ENCODE results near the gene SHC1. TPM values are rescaled to one million over a fixed set of nuclear protein-coding genes. Genes with fewer than 3 reads are reported as not detected.

SHC1 gene
- total RNA-seq, 1 donor from 2014 or later: 155 TPM

DNA sequence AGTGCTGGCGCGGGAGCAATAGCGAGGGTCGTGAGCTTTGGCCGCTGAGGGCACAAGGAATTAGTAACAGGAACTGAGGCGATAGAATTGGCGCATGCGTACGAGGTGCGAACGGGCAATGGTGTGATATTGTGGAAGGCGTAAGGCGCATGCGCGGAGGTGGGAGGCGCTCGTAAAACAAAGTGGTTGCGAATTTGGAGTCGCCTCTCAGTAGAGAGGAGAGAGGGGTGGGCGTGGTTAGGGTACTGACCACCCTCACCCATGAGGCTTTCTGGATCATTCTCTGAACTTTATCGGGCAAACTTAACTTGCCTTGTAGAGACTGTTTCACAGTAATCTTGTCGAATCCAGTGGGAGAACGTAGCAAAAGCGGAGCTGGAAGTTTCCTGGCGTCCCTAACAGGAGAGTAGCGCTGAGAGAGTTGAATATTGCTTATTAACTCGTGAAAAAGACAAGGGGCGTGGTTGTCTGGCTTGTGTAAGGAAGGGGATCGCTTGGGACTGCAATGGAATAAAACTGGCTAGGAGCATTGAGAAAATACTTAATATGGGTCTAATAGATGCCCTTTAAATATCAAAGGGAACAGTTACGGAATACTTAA is 4.4 kb upstream of the SHC1 start:
- DNase-seq: peak; percentile 96
- H3K4me1 Mint-ChIP-seq (ENCODE audit: low read depth, unreplicated experiment): peaks cover 19% of the 10 kb centered on the region
- H3K27ac Mint-ChIP-seq (ENCODE audit: unreplicated experiment): no peak overlapping the region
- TF ChIP-seq, protein P1, sequence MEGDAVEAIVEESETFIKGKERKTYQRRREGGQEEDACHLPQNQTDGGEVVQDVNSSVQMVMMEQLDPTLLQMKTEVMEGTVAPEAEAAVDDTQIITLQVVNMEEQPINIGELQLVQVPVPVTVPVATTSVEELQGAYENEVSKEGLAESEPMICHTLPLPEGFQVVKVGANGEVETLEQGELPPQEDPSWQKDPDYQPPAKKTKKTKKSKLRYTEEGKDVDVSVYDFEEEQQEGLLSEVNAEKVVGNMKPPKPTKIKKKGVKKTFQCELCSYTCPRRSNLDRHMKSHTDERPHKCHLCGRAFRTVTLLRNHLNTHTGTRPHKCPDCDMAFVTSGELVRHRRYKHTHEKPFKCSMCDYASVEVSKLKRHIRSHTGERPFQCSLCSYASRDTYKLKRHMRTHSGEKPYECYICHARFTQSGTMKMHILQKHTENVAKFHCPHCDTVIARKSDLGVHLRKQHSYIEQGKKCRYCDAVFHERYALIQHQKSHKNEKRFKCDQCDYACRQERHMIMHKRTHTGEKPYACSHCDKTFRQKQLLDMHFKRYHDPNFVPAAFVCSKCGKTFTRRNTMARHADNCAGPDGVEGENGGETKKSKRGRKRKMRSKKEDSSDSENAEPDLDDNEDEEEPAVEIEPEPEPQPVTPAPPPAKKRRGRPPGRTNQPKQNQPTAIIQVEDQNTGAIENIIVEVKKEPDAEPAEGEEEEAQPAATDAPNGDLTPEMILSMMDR (IDR thresholded peaks at IDR 0.05; ENCODE audit: partially characterized antibody, unreplicated experiment): no peak
- H3K4me3 Mint-ChIP-seq (ENCODE audit: unreplicated experiment): no peak overlapping the region
- peaks cover 2% of the 10 kb centered on the region for H3K27me3 Mint-ChIP-seq (ENCODE audit: unreplicated experiment)
- no peaks in the 10 kb centered on the region for H3K36me3 Mint-ChIP-seq (ENCODE audit: unreplicated experiment)
- H3K9me3 Mint-ChIP-seq (ENCODE audit: unreplicated experiment): peaks cover 2% of the 10 kb centered on the region

DNA sequence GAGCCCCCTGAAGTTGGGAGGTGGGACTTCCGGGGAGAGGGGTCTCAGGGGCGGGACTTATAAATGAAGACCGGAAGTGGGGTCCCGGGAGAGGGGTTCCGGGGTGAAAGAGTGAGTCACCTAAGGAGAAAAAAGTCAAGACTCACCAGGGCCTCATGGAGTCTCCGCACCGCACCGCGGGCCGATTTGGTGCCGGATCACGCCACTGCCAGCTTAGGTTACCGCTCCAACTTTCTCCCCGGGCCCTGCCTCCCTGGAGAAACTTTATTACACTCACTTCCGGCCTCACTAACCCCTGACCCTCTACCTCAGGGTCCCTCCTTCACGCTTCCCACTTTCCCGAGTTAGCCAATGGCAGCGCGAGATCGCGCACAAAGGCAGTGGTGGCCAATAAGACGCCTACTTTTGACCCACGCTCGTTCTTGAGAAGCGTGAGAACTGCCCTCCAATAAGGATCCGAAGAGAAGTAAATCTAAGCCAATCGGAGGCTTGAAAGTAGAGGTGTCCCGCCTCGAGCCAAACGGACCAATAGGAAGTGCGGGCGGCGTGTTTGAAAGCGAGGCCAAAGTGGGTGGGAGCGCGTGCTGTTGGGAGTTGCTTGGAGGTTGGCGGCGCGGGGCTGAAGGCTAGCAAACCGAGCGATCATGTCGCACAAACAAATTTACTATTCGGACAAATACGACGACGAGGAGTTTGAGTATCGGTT is 3.7 kb upstream of the SHC1 start, which contains the start of gene CKS1B:
TSS of gene CKS1B (plus strand) at position 580 of the 706 bp plus-strand sequence. CDS start at position 645, 65 bp downstream.
- Mint-ChIP-seq H3K27me3 (ENCODE audit: unreplicated experiment) (peaks cover 6% of the 10 kb centered on the region), H3K4me3 (ENCODE audit: unreplicated experiment) (no peak within 1 kb of the TSS), H3K9me3 (ENCODE audit: unreplicated experiment) (peaks cover 2% of the 10 kb centered on the region), H3K4me1 (ENCODE audit: low read depth, unreplicated experiment) (peaks cover 22% of the 10 kb centered on the region), H3K27ac (ENCODE audit: unreplicated experiment) (no peak within 1 kb of the TSS), H3K36me3 (ENCODE audit: unreplicated experiment) (no peaks in the 10 kb centered on the region)
- TF ChIP-seq, protein P1 (IDR thresholded peaks at IDR 0.05; ENCODE audit: partially characterized antibody, unreplicated experiment): no peak
- peak; percentile 94 for DNase-seq

GRCh38 chr1:154973344-154974101 is 3.0 kb upstream of the SHC1 start:
- Mint-ChIP-seq H3K9me3 (ENCODE audit: unreplicated experiment) (peaks cover 3% of the 10 kb centered on the region), H3K27me3 (ENCODE audit: unreplicated experiment) (peaks cover 6% of the 10 kb centered on the region), H3K4me3 (ENCODE audit: unreplicated experiment) (peak overlapping the region; percentile 82), H3K27ac (ENCODE audit: unreplicated experiment) (no peak overlapping the region), H3K4me1 (ENCODE audit: low read depth, unreplicated experiment) (peaks cover 27% of the 10 kb centered on the region), H3K36me3 (ENCODE audit: unreplicated experiment) (no peaks in the 10 kb centered on the region)
- TF ChIP-seq, protein P1 (IDR thresholded peaks at IDR 0.05; ENCODE audit: partially characterized antibody, unreplicated experiment): peak; percentile 18
- DNase-seq: peak; percentile 95

- no peak for DNase-seq
- TF ChIP-seq, protein P1 (IDR thresholded peaks at IDR 0.05; ENCODE audit: partially characterized antibody, unreplicated experiment): no peak
- peaks cover 3% of the 10 kb centered on the region for H3K9me3 Mint-ChIP-seq (ENCODE audit: unreplicated experiment)
- H3K36me3 Mint-ChIP-seq (ENCODE audit: unreplicated experiment): no peaks in the 10 kb centered on the region
- peak overlapping the region; percentile 89 for H3K27ac Mint-ChIP-seq (ENCODE audit: unreplicated experiment)
- H3K27me3 Mint-ChIP-seq (ENCODE audit: unreplicated experiment): peaks cover 9% of the 10 kb centered on the region
- peak overlapping the region; percentile 82 for H3K4me3 Mint-ChIP-seq (ENCODE audit: unreplicated experiment)
- H3K4me1 Mint-ChIP-seq (ENCODE audit: low read depth, unreplicated experiment): peaks cover 31% of the 10 kb centered on the region
Observed at GRCh38 chr1:154972517-154973343, 2.2 kb upstream of the SHC1 start.

Data from glutamatergic neuron (in vitro differentiated cells).